Stimulated activated CD8-positive, alpha-beta memory T cell treated with anti-CD3 and anti-CD28 coated beads, Interleukin-2, amount 100 ng/mL, for 1 hour (primary cell): Measurements from ENCODE around the gene PJA1.
A peak's percentile ranks its signal among the peaks of the same experiment; 100 is the strongest.

Experiments used
- DNase-seq, 2 donors: peaks; one replicate each; pipeline ENCODE4 v3.0.0-alpha.2; 2020; ENCODE audit warnings: low read depth in 2 of 2

The PJA1 gene

GRCh38 chrX:69170319-69170718 is 5.1 kb upstream of the PJA1 start:
- DNase-seq = no peak

GRCh38 chrX:69163936-69164741 is 1.1 kb downstream of the PJA1 start:
- peak; percentile 4 to 28 for DNase-seq

GRCh38 chrX:69162361-69162865 is 2.8 kb downstream of the PJA1 start:
- no peak for DNase-seq

GRCh38 chrX:69161786-69162349 is 3.4 kb downstream of the PJA1 start:
- no peak for DNase-seq

GRCh38 chrX:69161371-69161770 is 3.9 kb downstream of the PJA1 start:
- DNase-seq = no peak

GRCh38 chrX:69158166-69158980 is 6.9 kb downstream of the PJA1 start:
- DNase-seq = peak in 1 of 2 donors; percentile 8

GRCh38 chrX:69156638-69157037 is 8.6 kb downstream of the PJA1 start:
- no peak for DNase-seq

- DNase-seq = no peak
Measured at GRCh38 chrX:69155786-69156520, 9.3 kb downstream of the PJA1 start.

- DNase-seq = no peak
Measured at GRCh38 chrX:69154051-69154450, 11.2 kb downstream of the PJA1 start.

GRCh38 chrX:69153060-69153730 is 12.1 kb downstream of the PJA1 start:
- no peak for DNase-seq

- DNase-seq = no peak
Measured at GRCh38 chrX:69152417-69152841, 12.8 kb downstream of the PJA1 start.

GRCh38 chrX:69151866-69152284 is 13.4 kb downstream of the PJA1 start:
- no peak for DNase-seq

GRCh38 chrX:69150281-69150960 is 14.8 kb downstream of the PJA1 start:
- no peak for DNase-seq

- DNase-seq = no peak
Measured at GRCh38 chrX:69149466-69150280, 15.6 kb downstream of the PJA1 start.

GRCh38 chrX:69148946-69149345 is 16.3 kb downstream of the PJA1 start:
- no peak for DNase-seq

GRCh38 chrX:69146739-69147138 is 18.5 kb downstream of the PJA1 start:
- no peak for DNase-seq

GRCh38 chrX:69145714-69146113 is 19.5 kb downstream of the PJA1 start:
- no peak for DNase-seq

- no peak for DNase-seq
Measured at GRCh38 chrX:69144838-69145680, 20.2 kb downstream of the PJA1 start.

- no peak for DNase-seq
Measured at GRCh38 chrX:69143530-69143929, 21.7 kb downstream of the PJA1 start.
